CD4-positive, alpha-beta T cell (primary cell): Measurements from ENCODE around the gene PLEKHA7. TPM values are rescaled to one million over a fixed set of nuclear protein-coding genes. Genes with fewer than 3 reads are reported as not detected.

Experiments used
- ATAC-seq: fragments of 200-7000 bp; cut with Tn5 transposase; one replicate; pipeline ENCODE4 v1.10.0; 2022; ENCODE audit warnings: mild to moderate bottlenecking; ENCODE audit not compliant: poor library complexity
- CTCF ChIA-PET: fragments of 350-600 bp; sonication (Branson Sonifier 250); formaldehyde crosslinking; loops from one replicate; lab custom pipeline; 2021; ENCODE audit warnings: antibody characterized with exemption, inconsistent platforms; lab: Charles Lee
- POLR2A ChIA-PET: fragments of 350-600 bp; sonication (Branson Sonifier 250); formaldehyde crosslinking; loops from one replicate; lab custom pipeline; 2021; ENCODE audit warnings: antibody characterized with exemption, inconsistent platforms; lab: Charles Lee
- DNase-seq, 14 experiments: peaks; one replicate each; pipeline ENCODE4 v3.0.0-alpha.2; 2013 to 2020; ENCODE audit warnings: mixed read lengths in 2 of 14
- H3K27ac ChIP-seq, 2 donors: one replicate each; pipeline versions ENCODE4 v1.5.1 to v1.7.0; 2013; ENCODE audit warnings: low read length in 2 of 2, low read depth in 1 of 2, mild to moderate bottlenecking in 1 of 2
- H3K27me3 ChIP-seq, 2 experiments: 1 replicate in 1 of 2; 2 replicates in 1 of 2; pipeline versions ENCODE4 v1.6.1 to v1.7.0; 2013; ENCODE audit warnings: low read length in 2 of 2, control low read depth in 1 of 2, mild to moderate bottlenecking in 1 of 2, moderate library complexity in 1 of 2; ENCODE audit not compliant: insufficient read depth in 2 of 2, control insufficient read depth in 1 of 2
- H3K36me3 ChIP-seq: one replicate; pipeline ENCODE4 v1.6.1; 2013; ENCODE audit warnings: low read length, control low read depth; ENCODE audit not compliant: insufficient read depth
- H3K4me1 ChIP-seq: one replicate; pipeline ENCODE4 v1.6.1; 2013; ENCODE audit warnings: low read length, control low read depth; ENCODE audit not compliant: insufficient read depth
- H3K4me3 ChIP-seq: one replicate; pipeline ENCODE4 v1.5.1; 2013; ENCODE audit warnings: mild to moderate bottlenecking, low read length, moderate library complexity
- H3K9me3 ChIP-seq, 2 experiments: 1 replicate in 1 of 2; 2 replicates in 1 of 2; pipeline versions ENCODE4 v1.6.1 to v1.7.0; 2013; ENCODE audit warnings: low read length in 2 of 2, mild to moderate bottlenecking in 2 of 2, control low read depth in 1 of 2, moderate library complexity in 1 of 2; ENCODE audit not compliant: control insufficient read depth in 1 of 2, insufficient read depth in 1 of 2
- H3K27ac Mint-ChIP-seq: one replicate; pipeline ENCODE4 v1.8.0; 2020; ENCODE audit warnings: mixed read lengths
- H3K27me3 Mint-ChIP-seq: one replicate; pipeline ENCODE4 v1.8.0; 2021; ENCODE audit warnings: mixed read lengths
- H3K36me3 Mint-ChIP-seq: one replicate; pipeline ENCODE4 v1.8.0; 2021; ENCODE audit warnings: low read depth, mixed read lengths
- H3K4me1 Mint-ChIP-seq: one replicate; pipeline ENCODE4 v1.8.0; 2021; ENCODE audit warnings: low read depth, mixed read lengths
- H3K4me3 Mint-ChIP-seq: one replicate; pipeline ENCODE4 v1.8.0; 2020; ENCODE audit warnings: mild to moderate bottlenecking, mixed read lengths
- H3K9me3 Mint-ChIP-seq: one replicate; pipeline ENCODE4 v1.8.0; 2020; ENCODE audit warnings: mixed read lengths
- intact Hi-C, 2 experiments: fragments of 100-400 bp; cut with DNase I in 1 of 2; cut with micrococcal nuclease in 1 of 2; formaldehyde crosslinking; loops; one replicate each; pipeline versions ENCODE4 v1.15.1 to v1.9.0; 2023 to 2025; cut with DNase I, micrococcal nuclease
- total RNA-seq, 174 experiments: library from RNA in 2 of 174; stranded (reverse) in 2 of 174; gene quantifications; one replicate each; pipeline ENCODE4 v1.2.3 and lab custom pipeline; 2021 to 2026
- TF ChIP-seq, protein P1 (sequence below): fragments of 200-600 bp; IDR thresholded peaks from one replicate; pipeline ENCODE4 v1.8.0; 2022; ENCODE audit warnings: antibody characterized with exemption, mild to moderate bottlenecking

PLEKHA7 gene
- total RNA-seq, 2 experiments from 2014 or later = 4.5 to 4.8 TPM

DNA sequence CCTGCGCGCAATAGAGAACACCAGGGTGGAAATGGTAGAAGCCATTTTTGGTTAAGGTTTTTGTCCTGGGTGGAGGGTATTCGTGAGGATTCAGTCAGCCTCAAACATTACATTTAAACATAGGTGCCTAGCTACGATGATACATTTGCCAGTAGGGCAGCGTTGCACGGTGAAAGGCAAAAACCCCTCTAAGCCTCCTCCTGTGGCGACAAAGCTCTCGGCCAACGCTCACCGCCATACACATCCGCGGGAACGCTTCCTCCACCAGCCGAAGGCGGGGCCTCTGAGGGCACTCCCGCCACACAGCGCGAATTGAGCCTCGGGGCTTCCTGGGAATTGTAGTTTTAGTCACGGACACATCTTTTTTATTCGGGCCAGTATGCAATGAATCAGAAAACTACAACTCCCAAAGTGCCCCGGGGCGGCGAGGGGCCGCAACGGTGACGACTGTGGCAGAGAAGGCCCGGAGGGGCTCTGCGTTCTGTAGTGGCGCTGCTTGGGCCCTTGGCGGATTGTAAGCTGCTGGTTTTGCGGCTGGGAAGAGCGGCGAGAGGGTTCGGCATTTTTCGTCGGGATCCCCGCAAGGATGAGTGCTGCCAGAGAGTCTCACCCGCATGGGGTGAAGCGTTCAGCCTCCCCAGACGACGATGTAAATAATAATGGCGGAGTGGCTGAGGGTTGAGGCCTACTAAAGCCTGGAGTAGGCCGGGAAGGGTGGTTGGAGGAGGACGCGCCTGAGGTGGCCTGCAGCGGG, 275.8 kb downstream of the PLEKHA7 start, which contains the start of gene C11orf58:
TSS of gene C11orf58 (plus strand) at position 455 of the 754 bp plus-strand sequence. CDS start at position 587, 132 bp downstream.
- Mint-ChIP-seq H3K9me3 (no peaks in the 10 kb centered on the region), H3K36me3 (peaks cover 20% of the 10 kb centered on the region), H3K27me3 (no peaks in the 10 kb centered on the region), H3K4me1 (peaks cover 24% of the 10 kb centered on the region), H3K4me3 (peak within 1 kb of the TSS; percentile 73), H3K27ac (no peak within 1 kb of the TSS)
- ATAC-seq (peak; percentile 94), DNase-seq (peak; percentile 89 to 99 (median 93))
- intact Hi-C loops = loop anchor here (2.0 to 10.0 kb wide), 5 partner anchors 338 to 1656 kb away; partner anchors contain the start of genes RPS13 (in 2 of the 2), LDHA (in 1 of the 2), PIK3C2A (in 1 of the 2) and SERGEF (in 1 of the 2)
- Histone ChIP-seq H3K4me3 (peak within 1 kb of the TSS; percentile 78), H3K27ac (peak within 1 kb of the TSS; percentile 94 to 98), H3K36me3 (peaks cover 14% of the 10 kb centered on the region), H3K4me1 (peaks cover 36% of the 10 kb centered on the region), H3K9me3 (no peaks in the 10 kb centered on the region), H3K27me3 (no peaks in the 10 kb centered on the region)
- ChIA-PET CTCF (interaction anchor here (0.7 to 1.0 kb wide), 3 partner anchors 10 to 18 kb away, joined by 3 to 5 read pairs (median 3); no protein-coding TSS in a partner anchor), POLR2A (interaction anchor here (0.6 to 2.4 kb wide), 14 partner anchors 8 to 1656 kb away, joined by 3 to 26 read pairs (median 4); partner anchors contain the start of genes LDHA, PIK3C2A and RPS13)
- TF ChIP-seq, protein P1, sequence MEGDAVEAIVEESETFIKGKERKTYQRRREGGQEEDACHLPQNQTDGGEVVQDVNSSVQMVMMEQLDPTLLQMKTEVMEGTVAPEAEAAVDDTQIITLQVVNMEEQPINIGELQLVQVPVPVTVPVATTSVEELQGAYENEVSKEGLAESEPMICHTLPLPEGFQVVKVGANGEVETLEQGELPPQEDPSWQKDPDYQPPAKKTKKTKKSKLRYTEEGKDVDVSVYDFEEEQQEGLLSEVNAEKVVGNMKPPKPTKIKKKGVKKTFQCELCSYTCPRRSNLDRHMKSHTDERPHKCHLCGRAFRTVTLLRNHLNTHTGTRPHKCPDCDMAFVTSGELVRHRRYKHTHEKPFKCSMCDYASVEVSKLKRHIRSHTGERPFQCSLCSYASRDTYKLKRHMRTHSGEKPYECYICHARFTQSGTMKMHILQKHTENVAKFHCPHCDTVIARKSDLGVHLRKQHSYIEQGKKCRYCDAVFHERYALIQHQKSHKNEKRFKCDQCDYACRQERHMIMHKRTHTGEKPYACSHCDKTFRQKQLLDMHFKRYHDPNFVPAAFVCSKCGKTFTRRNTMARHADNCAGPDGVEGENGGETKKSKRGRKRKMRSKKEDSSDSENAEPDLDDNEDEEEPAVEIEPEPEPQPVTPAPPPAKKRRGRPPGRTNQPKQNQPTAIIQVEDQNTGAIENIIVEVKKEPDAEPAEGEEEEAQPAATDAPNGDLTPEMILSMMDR = no peak

DNA sequence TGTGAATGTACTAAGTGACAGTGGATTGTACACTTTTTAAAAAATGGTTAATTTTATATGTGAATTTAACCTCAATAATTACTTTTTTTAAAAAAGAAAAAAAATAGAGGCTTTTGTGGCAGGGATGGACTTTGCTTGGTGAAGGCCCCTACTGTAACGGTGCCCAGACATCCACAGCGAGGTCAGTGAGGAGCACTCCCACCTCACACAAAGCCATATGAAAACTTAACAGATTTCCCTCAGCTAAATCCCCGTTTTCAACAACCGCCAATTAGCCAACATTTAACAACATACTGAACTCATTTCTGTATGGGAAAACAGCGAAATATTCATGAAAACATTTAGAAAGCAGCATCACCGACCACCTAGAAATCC, 276.4 kb downstream of the PLEKHA7 start:
- H3K36me3 Mint-ChIP-seq = peaks cover 16% of the 10 kb centered on the region
- DNase-seq (peak in 1 of 14 experiments; percentile 5), ATAC-seq (peak; percentile 0)
- intact Hi-C loops = loop anchor here (2.0 to 10.0 kb wide), 5 partner anchors 339 to 1657 kb away; partner anchors contain the start of genes RPS13 (in 2 of the 2), LDHA (in 1 of the 2), PIK3C2A (in 1 of the 2) and SERGEF (in 1 of the 2)
- H3K27me3 ChIP-seq = no peaks in the 10 kb centered on the region
- peak overlapping the region; percentile 78 for H3K4me3 ChIP-seq
- no peaks in the 10 kb centered on the region for H3K9me3 ChIP-seq
- H3K4me1 Mint-ChIP-seq = peaks cover 19% of the 10 kb centered on the region
- peak overlapping the region; percentile 94 to 98 for H3K27ac ChIP-seq
- H3K4me3 Mint-ChIP-seq = peak overlapping the region; percentile 73
- ChIA-PET CTCF (interaction anchor here (0.7 to 1.0 kb wide), 3 partner anchors 11 to 19 kb away, joined by 3 to 5 read pairs (median 3); no protein-coding TSS in a partner anchor), POLR2A (interaction anchor here (0.6 to 2.4 kb wide), 10 partner anchors 9 to 1657 kb away, joined by 3 to 26 read pairs (median 4); partner anchors contain the start of genes LDHA, PIK3C2A and RPS13)
- TF ChIP-seq, protein P1 = no peak
- no peaks in the 10 kb centered on the region for H3K9me3 Mint-ChIP-seq
- H3K36me3 ChIP-seq = peaks cover 8% of the 10 kb centered on the region
- no peaks in the 10 kb centered on the region for H3K27me3 Mint-ChIP-seq
- H3K27ac Mint-ChIP-seq = no peak overlapping the region
- peaks cover 35% of the 10 kb centered on the region for H3K4me1 ChIP-seq

Other genes starting within 250 kb of the PLEKHA7 start
- gene RPS13, start 63.3 kb upstream of the PLEKHA7 start, total RNA-seq = 1,000 to 10,000 TPM; 2,215 to 2,217 TPM
- gene PIK3C2A, start 193.6 kb upstream of the PLEKHA7 start, total RNA-seq = 10 to 100 TPM; 39.2 to 43.0 TPM